OCI-M1 (cell line): ENCODE data around the gene ITPR3.

ENCODE experiments used
- DNase-seq: peaks from one replicate; lab custom pipeline; 2025; lab: John Stamatoyannopoulos, UW

Gene ITPR3

GRCh38 chr6:33670086-33670660, 49.1 kb downstream of the ITPR3 start:
- DNase-seq = no peak

GRCh38 chr6:33670971-33671743, 50.0 kb downstream of the ITPR3 start:
- DNase-seq = no peak

- no peak for DNase-seq
Observed at GRCh38 chr6:33671744-33672072, 50.6 kb downstream of the ITPR3 start.

- peak; percentile 85 for DNase-seq
Observed at GRCh38 chr6:33672808-33673207, 51.7 kb downstream of the ITPR3 start.

GRCh38 chr6:33673851-33674250, 52.7 kb downstream of the ITPR3 start:
- no peak for DNase-seq

GRCh38 chr6:33675968-33676367, 54.8 kb downstream of the ITPR3 start:
- DNase-seq = no peak

GRCh38 chr6:33676416-33677142, 55.5 kb downstream of the ITPR3 start:
- no peak for DNase-seq

- DNase-seq = no peak
Observed at GRCh38 chr6:33677143-33677660, 56.1 kb downstream of the ITPR3 start.

GRCh38 chr6:33677689-33678088, 56.6 kb downstream of the ITPR3 start:
- no peak for DNase-seq

- no peak for DNase-seq
Observed at GRCh38 chr6:33678233-33678931, 57.3 kb downstream of the ITPR3 start.

- DNase-seq = no peak
Observed at GRCh38 chr6:33678932-33679490, 57.9 kb downstream of the ITPR3 start.

GRCh38 chr6:33679761-33680160, 58.6 kb downstream of the ITPR3 start:
- DNase-seq = no peak

GRCh38 chr6:33682341-33682740, 61.2 kb downstream of the ITPR3 start:
- DNase-seq = no peak

- no peak for DNase-seq
Observed at GRCh38 chr6:33683051-33683571, 62.0 kb downstream of the ITPR3 start.

- DNase-seq = no peak
Observed at GRCh38 chr6:33683576-33684427, 62.7 kb downstream of the ITPR3 start.

- DNase-seq = no peak
Observed at GRCh38 chr6:33684428-33684896, 63.3 kb downstream of the ITPR3 start.

GRCh38 chr6:33684983-33685382, 63.9 kb downstream of the ITPR3 start:
- DNase-seq = no peak

GRCh38 chr6:33685411-33686224, 64.5 kb downstream of the ITPR3 start:
- DNase-seq = no peak

GRCh38 chr6:33686225-33686924, 65.3 kb downstream of the ITPR3 start:
- no peak for DNase-seq
